ENCODE data around the gene OR8B4.
"Not testable (repeated sequence)": the region's sequence is repeated elsewhere in the genome, so short reads cannot be mapped to it uniquely, and the experiment has no call there.

Gene OR8B4, protein sequence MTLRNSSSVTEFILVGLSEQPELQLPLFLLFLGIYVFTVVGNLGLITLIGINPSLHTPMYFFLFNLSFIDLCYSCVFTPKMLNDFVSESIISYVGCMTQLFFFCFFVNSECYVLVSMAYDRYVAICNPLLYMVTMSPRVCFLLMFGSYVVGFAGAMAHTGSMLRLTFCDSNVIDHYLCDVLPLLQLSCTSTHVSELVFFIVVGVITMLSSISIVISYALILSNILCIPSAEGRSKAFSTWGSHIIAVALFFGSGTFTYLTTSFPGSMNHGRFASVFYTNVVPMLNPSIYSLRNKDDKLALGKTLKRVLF

DNA sequence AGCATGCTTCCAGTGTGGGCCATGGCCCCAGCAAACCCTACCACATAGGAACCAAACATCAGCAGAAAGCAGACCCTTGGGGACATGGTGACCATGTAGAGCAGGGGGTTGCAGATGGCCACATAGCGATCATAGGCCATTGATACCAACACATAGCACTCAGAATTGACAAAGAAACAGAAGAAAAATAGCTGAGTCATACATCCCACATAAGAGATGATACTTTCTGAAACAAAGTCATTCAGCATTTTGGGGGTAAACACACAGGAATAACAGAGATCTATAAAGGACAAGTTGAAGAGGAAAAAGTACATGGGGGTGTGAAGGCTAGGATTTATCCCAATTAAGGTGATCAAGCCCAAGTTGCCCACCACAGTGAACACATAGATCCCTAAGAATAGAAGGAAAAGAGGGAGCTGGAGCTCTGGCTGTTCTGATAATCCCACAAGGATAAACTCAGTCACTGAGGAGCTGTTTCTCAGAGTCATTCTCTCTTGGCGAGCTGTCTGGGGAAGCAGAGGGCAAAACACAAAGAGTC is at the start of gene OR8B4:
Gene OR8B4 (minus strand): TSS at position 488 of the 538 bp plus-strand sequence. CDS start 0 bp downstream, at position 488.
- DNase-seq = no peak

DNA sequence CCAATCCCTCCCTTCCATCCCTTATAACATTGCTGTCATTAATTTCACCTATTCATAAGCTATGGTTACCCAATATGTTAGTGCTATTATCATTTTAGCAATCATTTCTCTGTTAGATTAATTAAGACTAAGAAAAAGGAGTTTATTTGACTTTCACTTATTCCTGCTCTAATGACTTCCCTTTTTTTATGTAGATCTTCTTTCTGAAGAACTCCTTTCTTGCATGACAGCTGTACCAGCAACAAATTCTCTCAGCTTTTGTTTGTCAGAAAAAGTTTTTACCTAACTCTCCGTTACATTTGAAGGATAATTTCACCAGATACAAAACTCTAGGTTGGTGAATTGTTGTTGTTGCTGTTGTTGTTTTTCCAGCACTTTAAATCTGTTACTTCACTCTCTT is 49.4 kb upstream of the OR8B4 start:
- no peak for DNase-seq

DNA sequence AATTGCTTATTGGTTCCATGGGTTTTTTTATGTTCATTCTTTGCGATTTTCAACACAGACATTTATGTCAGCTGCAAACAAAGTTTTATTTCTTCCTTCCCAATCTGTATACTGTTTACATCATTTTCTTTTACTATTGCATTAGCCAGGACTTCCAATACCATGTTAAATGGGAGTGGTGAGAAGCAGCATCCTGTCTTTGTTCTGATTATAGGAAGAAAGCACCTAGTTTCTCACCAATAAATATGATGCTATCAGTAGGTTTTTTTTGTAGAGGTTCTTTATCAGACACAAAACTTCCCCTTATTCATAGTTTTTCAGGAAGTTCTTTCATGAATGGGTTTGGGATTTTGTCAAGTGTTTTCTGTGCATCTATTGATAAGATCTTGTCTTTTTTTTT is 48.8 kb upstream of the OR8B4 start:
- DNase-seq = peak; percentile 33

DNA sequence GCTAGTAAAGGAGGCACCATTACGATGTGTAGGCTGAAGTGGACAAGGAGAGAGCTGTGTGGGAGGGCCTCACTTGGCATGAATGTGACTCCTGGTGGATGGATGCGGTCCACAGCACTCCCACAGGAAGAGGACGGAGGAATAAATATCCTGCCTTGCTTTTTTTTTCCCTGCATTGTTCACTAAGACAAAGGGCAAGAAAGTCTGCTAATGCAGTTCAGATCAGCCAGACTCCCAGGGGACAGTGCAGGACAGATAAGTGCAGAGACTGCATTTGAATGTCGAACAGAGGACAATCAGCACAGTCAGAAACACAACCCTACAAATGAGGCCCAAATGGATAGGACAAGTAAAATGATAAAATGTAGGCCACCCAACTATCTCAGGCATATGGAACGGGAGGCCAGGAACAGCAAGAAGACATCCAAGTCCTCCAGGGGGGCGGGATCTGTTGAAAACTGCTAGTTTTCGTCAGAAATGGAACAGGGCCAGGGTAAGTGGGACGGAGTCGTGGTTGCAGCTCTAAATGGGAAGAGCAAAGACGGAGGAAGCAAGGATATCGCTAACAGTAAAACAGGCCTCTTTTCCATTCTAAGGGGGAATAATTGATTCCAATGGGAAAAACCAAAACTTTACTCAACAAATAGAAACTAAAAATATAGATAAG is 46.0 kb upstream of the OR8B4 start:
- DNase-seq = no peak

DNA sequence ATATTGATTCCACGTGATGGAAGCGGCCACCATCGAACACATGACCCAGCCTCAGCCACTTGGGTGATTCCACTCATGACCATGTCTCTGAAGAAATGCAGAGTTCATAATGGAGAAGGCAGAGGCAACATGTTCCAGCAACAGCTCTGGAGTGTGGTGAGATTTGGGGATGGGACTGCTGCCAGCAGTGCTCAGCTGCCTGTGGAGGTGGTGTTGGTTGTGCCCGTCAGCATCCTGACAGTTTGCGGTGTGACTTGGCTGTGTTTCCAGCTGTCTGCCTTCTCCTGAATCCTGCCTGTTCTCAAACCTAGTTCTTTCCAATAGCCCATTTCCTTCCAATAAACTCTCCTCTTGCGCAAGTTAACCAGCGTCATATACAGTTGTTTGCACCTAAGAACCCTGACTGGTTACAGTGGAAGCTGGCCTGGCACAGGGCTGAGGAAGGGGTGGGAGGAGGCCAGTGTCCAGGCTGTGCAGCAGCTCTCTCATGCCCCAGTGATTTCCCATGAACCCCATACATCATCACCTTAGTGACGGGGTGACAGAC is 42.8 kb upstream of the OR8B4 start:
- DNase-seq = no peak

DNA sequence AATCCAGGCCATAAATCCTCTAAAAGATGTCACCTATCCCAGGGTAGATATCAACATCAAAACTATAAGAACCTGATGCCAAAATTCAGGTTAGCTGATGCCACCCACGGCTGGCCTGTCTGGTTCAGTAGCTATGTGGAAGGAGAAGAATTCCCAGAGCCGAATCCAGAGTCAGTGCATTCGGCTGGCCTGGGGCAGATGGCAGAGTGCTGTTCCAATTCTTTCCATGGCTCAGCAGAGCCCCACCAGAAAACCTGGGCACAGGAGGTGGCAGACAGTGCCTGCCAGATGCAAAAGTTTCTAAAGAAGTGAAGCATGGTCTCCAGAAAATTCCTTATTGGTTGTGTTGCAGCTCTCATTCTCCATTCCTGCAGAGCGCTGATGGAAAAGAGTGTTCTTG is 40.7 kb upstream of the OR8B4 start:
- no peak for DNase-seq

DNA sequence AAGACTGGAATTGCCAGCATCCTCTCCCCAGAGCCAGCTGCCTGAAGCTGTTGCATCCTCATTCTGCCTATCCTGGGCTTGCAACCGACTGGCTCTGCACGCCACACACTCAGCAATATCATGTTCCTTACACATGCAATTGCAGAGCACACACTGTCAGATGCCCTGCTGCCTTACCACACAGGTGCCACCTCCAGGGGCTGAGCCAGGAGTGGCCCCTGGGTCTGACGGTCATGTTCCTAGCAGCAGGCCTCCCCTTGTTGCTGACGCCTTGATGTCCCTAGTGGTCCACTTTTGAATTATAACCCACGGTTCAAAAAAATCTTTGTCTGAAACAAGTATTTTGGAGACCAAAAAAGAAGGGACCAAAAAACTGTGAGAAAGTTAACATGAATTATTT is 39.3 kb upstream of the OR8B4 start:
- no peak for DNase-seq

DNA sequence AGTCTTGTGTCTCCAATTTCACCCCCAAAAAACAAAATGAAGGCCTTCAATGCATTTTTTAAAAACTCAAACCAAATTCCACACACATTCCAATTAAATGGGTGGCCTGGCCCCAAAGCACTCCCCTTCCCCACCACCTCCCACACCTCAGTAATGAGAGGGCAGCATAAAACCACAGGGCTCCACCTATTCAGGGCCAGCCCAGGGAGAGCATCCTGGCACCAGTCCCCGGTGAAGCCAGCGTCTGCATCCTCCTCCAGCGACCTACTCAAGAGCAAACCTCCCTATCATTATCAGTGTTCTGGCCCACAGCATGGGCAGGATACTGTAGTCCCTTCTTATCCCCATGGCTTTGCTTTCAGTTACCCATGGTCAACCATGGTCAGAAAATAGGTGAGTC is 38.7 kb upstream of the OR8B4 start:
- no peak for DNase-seq

DNA sequence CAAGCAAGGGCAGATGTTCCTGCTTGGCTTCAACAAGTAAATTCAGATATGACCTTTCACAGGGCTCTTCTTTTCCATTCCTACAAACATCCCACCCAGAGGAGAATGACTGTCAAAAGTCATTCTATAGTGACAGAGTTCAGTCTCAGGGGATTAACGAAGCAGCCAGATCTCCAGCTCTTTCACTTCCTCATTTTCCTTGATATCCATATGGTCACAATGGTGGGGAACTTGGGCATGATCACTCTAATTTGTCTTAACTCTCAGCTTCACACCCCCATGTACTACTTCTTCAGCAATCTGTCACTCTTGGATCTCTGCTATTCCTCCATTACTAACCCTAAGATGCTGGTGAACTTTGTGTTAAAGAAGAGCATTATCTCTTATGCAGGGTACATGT is 35.8 kb upstream of the OR8B4 start:
- DNase-seq = no peak

DNA sequence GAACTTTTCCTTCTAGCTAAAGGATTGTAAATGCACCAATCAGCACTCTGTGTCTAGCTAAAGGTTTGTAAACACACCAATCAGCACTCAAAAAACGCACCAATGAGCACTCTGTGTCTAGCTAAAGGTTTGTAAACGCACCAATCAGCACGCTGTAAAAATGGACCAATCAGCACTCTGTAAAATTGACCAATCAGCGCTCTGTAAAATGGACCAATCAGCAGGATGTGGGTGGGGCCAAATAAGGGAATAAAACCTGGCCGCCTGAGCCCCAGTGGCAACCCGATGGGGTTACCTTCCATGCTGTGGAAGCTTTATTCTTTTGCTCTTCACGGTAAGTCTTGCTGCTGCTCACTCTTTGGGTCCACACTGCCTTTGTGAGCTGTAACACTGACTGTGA is 34.7 kb upstream of the OR8B4 start:
- DNase-seq = not testable (repeated sequence)

DNA sequence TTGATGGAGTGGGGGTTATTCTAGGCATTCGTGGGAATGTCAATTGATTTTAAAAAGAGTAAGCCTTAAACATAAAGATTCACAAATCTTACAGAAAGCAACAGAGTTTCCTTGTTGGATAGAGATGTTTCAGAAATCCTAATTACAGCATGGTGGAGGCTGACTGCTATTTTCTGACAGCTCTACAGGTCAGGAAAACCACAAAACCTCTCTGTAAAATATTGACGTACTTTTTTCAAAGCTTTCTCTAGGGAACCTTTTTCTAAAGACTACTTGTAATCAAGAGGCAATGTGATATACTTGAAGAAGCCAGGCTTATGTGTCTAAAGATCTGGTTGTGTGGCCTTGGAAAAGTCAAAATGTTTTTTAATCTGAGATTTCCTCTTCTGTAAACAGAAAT is 29.9 kb upstream of the OR8B4 start:
- DNase-seq = no peak

DNA sequence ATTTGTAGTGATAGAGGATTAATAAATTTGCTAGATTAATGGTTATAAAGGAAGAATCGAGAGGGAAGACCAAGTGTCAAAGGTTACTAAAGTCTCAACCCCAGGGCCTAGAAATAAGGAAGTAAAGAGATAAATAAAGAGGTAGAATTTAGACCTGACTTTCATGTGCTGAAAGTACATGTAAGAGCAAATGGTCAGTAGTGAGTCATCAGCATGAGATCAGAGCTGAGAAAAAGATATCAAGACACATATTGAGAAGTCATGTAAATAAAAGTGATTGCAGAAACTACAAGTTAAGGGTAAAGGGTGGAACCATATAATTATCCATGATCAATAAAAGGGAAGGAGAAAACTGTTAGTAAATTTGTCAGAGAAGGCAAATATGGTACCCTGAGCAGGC is 22.2 kb upstream of the OR8B4 start:
- DNase-seq = no peak

DNA sequence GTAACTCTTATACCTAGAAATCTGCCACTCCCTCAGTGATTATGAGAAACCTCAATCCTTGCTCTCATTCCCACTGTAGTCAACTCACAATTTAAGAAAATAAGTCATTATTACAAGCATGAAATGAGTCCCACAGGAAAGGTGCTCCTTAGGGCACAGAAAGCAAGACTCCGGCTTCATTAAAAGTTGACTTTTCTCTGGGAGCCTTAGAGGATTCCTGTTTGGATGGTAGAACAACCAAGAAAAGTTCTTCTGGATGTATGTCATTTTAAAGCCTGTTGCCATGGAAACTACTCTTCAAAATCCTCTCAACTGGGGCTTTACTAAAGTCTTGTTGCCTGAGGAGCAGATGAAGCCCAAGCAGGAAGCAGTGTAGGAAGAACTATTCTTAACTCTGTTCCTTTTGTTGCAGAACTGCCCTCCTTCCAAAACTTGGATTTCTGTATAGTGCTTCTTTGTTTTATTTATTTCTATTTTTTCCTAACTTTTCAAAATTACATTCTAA is 21.0 kb upstream of the OR8B4 start, which contains the start of gene OR8B8:
Gene OR8B8 (minus strand): TSS at position 51 of the 505 bp plus-strand sequence. CDS start 4,611 bp downstream, outside the sequence.
- no peak for DNase-seq

DNA sequence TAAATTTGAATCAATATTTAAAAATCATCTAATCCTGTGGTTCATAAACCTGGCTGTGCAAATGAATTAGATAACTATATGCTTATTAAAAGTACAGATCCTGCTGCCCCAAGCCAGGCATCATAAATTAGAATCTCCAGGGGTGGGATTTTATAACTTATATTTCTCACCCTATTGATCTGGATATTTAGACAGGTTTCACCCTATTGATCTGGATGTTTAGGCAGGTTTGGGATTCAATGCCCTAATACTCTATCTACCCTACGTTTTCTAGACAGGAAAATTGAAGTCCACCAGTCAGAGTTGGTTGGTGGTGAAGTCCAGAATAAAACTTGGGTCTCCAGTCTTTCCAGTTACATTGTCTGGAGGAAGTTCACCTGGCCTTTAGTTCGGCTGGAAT is 18.2 kb upstream of the OR8B4 start:
- DNase-seq = no peak

DNA sequence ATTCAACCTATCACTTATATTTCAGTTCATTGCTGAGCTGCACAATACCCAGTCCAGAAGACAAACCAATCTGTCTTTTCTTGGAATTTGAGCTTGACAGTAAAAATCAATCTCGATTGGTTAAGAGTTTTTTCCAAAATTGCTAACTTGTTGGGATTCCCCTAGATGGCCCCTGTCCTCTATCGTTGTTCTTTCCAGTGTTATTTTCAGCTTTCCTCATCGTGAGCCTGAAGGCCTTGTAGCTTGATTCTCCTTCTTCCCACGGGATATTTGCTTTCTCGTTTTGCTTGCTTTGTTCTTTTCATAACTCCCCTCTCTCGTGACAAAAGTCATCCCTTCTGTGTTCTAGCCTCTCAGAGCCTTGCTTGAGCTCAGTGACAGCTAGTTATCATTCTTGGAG is 17.8 kb upstream of the OR8B4 start:
- DNase-seq = no peak

DNA sequence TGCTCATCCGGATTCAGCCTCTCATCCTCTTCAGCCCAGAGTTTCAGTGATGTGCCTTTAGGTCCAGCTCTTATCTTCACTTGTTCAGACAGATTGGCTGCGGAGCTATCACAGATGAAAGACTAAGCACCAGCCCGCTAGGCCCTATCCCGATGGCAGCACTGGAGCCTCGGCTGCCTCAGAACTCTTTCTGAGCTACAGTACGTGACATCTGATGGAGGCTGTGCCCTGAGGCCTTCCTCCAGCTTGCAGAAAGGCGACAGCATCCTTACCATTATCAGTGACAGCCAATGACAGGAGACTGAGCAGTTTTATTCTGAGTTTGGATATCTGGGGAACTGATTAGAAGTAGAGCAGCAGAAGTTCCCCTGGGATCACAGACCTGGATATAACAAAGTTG is 16.8 kb upstream of the OR8B4 start:
- DNase-seq = no peak

DNA sequence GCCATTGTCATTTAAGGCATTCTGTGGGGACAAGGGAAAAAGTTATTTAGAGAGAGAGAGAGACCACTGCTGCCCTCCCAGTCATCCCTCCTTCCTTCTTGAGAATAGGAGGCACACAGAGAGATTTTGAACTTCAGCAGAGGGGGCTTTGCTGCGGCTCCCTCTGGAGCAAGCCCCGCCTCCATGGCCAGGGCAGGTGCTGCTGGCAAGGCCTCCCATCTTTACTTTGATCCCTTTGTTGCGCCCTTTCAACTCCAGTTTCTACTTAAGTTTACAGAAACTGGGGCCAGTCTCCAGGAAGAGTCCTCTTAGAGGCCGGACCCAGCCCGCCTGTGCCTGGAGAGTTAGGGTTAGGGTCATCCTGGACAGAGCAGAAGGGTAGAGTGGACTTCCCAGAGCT is 16.4 kb upstream of the OR8B4 start:
- DNase-seq = no peak

DNA sequence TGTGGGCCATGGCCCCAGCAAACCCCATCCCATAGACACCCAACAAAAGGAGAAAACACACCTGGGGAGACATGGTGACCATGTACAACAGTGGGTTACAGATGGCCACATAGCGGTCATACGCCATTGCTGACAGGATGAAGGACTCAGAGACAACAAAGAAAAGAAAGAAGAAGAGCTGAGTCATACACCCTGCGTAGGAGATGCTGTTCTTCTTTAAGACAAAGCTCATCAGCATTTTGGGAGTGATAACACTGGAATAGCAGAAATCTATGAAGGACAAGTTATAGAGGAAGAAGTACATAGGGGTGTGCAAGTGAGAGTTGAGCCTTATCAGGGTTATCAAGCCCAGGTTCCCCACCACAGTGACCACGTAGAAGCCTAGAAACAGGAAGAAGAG is 15.9 kb upstream of the OR8B4 start:
- DNase-seq = no peak

DNA sequence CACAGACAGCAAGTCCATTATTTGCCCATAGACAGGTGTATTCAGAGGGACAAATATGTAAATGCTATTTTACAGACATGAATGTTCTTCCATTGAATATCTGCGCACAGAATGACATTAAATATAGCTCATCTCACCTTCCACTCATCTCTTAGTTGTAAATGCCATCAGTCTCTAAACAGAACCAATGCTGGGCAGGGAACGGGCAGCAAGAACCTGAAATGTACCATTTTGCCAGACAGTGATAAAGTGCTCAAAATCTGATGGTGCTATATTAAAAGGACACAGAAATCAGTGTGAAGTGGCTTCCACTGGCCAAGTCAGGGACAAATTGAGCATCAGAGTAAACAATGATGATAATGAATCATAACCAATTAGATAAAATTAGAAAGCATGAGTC is 10.0 kb upstream of the OR8B4 start:
- DNase-seq = no peak

DNA sequence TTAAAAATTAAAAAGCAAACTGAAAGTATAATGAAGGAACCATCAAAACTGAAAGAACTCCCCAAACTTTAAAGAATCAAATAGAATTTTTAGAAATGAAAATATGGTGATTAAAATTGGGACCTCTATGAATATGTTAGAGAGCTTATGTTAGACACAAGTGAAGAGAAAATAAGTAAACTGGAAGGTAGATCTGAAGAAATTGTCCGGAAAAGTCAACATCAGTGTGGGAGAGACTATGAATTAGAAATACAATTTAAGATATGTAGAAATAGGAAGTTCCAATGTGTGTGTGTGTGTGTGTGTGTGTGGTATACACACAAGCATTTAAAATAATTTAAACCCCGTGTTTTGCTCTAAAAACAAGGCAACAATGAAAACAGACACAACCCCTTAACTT is 4.9 kb upstream of the OR8B4 start:
- no peak for DNase-seq

DNA sequence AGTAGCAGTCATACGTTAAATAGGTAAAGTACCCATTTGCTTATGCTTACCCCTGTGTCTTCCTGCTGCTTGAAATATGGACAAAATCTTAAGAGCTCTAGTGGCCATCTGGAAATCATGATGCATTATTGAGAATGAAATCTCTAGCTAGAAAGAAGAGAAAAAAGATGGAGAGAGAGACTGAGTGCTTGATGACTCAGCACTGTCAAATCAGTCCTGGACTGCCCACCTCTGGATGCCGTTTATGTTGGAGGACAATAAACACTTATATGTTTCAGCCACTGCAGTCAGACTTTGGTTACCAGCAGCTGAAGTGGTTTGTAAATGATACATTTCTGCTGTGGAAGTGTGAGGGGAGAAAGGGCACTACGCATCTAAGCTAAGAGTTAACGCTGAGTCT is 3.6 kb downstream of the OR8B4 start:
- DNase-seq = no peak

DNA sequence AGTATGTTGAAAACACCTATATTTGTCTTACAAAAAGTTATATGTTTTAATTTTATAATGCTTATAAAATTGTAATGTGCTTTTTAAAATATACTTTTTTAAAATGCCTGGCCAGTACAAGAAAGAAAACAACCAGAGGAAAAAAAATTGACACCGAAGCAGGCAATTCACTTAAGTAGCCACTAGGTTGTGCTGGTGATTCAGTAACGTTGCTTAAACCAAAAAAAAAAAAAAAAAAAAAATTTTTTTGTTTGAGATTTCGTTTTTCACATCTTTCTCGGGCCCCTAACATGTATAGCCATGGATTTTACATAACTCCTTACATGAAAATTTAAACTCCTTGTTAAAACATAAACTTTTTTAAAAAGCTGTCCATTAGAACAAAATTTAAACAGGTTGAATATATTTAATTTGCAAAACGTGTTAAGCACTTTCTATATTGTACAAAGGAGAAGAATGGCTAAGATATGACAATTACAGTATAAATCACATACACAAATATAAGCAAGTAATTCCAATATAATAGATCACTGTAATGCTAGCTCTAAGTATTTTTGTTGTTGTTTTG is 9.2 kb downstream of the OR8B4 start:
- DNase-seq = peak; percentile 60

DNA sequence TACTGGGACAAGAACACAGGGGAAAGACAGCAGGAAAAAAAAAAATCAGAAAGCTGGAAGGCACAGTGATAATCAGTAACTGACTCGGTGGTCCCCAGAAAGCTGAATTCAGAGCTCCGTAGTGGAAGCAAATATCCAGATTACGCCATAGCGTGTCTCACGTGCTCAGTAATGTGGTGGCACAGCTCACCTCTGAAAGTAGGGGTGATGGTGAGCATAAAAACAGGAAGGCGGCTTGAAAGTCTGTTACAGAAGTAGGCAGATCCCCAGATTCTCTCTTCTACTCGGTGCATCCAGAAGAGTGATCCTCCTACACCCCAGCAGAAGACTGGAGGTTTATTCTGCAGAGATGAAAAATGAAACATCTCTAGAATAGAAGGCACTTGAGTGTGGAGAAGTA is 14.8 kb downstream of the OR8B4 start:
- no peak for DNase-seq

DNA sequence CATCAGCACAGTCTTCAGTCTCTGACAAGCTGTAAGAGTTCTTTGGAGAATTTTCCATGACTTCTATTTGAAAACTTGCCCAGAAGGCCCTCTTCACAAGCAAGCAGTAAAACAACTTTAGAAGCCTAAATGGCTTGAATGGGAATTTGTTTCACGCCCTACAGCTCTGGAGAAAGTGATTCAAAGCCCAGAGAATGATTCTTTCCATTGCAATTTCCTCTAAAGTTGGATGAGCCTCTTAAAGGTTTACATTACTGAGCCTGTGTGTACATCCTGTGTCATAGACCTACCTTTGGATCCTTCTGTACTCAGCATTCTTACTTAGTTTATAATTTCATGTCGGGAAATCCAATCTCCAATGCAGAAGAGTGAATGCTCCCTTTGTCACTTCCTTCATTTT is 19.1 kb downstream of the OR8B4 start:
- no peak for DNase-seq

All from GF-D8 (cell line).